HCEC 1CT (cell line): ENCODE data around the gene ARFIP2.

Source experiments
- DNase-seq: peaks from one replicate; pipeline ENCODE4 v3.0.0-alpha.2; 2017

The ARFIP2 gene

DNA sequence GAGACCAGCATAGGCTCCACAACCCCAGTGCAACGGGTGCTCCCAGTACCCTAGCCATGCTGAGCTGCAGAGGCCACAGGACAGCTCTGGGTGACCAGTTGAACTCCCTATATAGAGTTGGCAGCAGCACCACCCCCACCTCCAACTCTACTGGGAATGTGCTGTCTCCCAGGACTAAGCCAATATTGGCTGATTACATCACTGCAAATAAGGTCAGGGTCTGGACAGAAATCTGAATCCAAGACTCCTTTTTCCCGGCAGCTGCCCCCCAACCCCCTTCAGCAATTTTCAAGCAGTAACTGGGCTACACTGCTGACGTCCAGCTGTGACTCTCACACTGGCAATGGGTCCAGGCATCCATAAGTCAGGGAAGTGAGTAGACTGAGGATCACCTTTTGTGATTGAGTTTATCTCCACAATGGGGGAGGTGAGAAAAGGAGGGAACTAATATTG lies 40.2 kb downstream of the ARFIP2 start, which contains the start of gene HPX:
HPX (minus strand) TSS at position 82 of the 453 bp plus-strand sequence; CDS start at position 58, 24 bp downstream.
- no peak for DNase-seq

DNA sequence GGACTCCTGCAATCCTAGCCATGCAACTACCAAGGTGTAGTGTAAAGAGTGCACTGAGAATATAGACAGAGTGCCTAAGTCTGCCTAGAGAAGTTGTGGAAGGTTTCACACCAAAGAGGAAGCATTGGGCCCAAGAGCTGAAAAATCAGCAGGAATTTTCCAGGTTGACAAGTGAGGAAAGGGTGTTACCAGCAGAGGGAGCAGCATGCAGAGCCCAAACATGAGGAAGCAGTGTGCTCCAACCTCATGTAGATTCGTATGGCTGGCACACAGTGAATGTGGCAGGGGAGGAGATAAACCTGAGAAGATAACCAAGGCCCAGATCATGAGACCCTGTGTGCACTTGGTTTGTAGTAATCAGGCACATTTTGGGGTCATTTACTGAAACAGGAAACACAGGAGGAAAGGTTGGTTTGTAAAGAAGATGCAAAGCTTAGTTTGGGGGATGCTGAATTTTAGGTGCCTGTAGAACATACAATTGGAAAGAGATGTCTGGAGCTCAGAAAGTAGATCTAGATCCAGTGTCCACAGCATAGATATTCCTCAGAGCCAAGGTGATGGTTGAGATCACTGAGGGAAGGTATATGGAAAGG lies 42.1 kb downstream of the ARFIP2 start:
- DNase-seq, result peak; percentile 56

DNA sequence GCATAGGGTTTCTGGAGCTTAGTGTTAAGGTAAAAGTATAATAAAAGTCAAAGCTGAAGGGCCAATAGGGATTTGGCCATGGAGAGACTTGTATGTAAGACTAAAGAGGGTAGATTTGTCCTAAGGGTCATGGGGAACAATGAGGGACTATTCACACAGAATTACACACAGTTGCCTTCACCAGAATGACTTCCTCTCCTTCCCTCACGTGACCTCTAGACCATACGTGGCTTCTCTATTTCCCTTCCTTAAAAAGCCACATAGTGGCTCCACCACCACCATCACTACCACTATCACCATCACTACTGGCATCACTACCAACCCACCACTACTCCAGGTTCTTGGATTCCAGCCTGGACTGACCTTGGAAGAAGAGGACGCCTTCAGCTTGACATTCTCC lies 43.1 kb downstream of the ARFIP2 start:
- no peak for DNase-seq

DNA sequence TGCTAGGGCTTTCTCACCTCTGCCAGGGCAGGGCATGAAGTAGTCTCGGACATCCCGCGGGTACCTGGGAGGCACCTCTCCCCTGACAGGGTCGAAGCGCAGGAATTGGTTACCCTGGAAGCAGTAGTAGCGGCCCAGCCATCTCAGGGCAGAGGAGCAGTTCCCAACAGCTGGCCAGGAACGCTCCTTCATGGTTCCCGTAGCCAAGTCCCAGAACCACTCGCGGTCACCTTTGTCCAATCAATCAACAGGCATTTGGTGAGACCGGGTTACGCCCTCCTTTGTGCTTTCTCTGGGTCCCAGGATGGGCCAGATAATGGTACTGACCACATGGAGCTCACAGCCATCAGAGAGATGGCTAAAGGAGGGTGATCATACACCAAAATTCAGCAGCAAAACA lies 43.7 kb downstream of the ARFIP2 start:
- no peak for DNase-seq

DNA sequence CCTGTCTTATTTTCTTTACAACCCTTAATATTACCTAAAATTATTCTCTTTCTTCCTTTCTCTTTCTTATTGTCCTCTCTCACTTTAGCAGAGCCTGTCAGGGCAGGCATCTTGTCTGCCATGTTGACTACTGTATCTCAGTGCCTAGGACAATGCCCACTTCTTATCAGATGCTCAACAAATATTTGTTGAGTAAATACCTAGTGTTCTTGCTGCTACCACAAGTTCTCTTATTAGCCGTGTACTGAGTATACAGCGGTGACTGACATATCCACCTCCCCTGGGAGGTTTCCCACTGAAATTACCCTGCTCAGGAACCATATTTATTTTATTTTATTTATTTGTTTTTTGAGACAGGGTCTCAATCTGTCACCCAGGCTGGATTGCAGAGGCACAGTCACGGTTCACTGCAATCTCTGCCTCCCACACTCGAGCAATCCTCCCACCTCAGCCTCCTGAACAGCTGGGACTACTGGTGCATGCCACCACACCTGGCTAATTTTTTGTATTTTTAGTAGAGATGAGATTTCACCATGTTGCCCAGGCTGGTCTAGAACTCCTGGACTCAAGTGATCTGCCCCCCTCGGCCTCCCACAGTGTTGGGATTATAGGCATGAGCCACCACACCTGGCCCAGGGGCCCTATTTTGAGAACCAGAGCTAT lies 47.0 kb downstream of the ARFIP2 start:
- DNase-seq, result no peak

DNA sequence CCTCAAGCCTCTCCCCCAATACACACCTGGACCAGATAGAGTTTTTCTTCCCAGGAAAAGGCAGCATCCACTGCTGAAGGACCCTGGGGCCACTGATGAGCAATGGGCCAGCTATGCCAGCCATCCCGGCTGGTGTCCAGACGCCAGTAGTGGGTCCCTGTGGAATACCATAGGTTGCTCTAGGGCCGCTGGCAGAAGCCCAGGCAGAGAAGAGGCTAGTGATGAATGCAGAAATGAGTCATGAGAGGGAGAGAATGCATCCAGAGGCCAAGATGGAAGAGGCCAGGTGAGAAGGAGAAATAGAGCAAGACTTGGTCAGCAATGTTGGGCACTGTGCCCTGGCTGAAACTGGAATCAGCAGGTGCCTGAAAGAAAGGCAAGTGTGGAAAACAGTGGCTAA lies 49.3 kb downstream of the ARFIP2 start:
- peak; percentile 44 for DNase-seq

DNA sequence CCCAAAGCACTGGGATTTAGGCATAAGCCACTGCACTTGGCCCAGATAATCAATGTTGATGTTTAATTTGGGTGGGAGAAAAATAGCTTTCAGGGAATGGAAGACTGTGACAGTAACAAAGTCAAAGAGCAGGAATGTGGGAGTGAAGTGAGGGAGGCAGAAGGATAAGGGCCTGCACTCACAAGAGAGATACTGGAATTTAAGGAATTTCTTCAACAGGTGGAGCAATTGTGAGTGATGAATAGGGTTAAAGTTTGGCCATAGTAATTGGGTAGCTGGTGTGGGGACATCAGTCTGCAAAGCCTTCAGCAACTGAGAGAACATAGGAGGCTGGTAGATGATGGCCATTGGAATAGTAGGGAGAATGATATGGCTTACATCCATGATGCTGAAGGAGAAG lies 53.6 kb downstream of the ARFIP2 start:
- DNase-seq, result no peak
